Pons (tissue), 1 donor: ENCODE measurements around the gene GPS1.

Experiments used
- DNase-seq: peaks from one replicate; pipeline ENCODE4 v3.0.0-alpha.2; 2016; ENCODE audit warnings: low spot score

Gene GPS1

DNA sequence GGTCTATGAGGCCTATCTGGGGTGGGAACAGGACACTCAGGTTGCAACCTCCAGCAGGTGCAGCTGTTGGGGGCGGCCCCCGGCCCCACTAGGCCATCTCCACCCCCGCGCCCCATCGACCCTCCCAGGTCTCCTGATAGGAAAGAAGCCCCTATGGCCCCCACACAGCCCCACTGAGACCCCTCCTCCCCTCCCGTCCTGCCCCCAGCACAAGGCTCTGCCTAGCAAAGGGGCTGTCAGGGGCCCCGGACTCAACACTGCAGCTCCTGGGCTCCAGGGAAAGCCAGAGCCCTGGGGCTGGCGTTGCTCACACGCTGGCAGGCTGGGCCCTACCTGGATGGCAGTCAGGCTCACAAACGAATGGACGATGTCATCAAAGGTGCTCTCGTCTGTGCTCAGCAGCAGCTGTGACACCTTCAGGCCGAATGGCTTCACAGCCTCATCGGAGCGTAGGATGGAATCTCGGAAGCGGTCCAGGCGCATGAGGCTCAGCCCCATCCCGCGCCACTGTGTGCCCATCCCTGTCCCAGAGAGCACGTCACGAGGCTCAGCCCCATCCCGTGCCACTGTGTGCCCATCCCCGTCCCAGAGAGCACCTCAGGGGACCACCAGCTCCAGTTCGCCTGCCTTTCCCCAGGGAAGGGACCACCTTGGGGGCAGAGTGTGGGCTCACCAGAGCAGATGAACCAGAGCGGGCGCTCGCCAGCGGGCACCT is 39.0 kb downstream of the GPS1 start:
- no peak for DNase-seq

DNA sequence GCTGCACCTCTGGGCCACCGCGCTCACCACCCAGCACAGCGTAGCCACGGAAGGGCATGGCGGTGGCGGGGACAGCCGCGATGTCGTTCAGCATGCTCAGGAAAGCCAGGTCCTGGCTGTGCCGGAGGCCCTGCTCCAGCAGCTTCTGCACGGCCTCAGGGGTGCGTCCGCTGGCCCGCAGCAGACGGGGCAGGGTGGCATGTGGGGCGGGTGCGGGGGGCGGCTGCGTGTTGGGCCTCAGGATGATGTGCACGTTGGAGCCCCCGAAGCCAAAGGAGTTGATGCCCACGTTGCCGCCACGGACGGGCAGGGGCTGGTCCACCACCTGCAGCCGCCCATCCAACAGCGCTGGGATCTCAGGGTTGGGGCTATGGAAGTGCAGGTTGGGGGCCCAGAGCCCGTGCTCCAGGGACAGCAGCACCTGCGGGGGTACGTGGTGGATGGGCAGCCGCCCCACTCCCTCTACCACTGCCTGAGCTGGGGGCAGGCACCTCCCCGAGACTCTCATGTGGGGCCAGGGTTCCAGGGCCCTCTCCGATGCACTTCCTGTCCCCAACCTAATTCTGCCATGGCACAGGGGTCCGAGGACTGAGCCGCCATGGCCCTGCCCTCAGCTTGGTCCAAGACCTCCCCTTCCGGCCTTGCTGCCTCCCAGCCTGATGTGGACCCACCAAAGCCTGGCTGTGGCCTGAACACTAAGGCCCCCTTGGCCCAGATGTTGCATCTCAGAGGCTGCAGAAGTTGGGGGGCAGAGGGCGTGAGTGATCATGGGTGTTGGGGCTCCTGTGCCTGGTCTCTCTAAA is 39.8 kb downstream of the GPS1 start:
- no peak for DNase-seq

DNA sequence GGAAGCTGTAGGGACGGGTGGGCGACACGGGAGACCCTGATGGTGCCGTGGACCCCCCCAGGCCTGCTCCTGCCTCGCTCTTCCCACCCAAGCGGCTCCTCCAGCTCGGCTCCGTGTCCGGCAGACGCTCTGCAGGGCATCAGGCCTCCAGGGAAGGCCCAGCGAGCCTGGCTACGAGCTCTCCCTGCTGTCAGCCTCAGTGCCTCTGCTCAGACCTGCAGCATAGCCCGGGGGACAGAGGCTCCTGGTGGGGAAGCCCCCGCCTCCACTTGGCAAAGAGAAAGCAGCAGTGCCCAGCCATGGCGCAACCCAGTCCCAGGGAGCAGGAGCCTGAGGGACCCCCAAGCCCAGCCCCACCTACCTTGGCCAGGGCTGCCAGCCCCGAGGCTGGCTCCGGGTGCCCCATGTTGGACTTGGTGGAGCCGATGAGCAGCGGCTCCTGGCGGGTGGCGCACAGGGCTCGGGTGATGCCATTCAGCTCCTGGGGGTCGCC is 40.4 kb downstream of the GPS1 start:
- no peak for DNase-seq

DNA sequence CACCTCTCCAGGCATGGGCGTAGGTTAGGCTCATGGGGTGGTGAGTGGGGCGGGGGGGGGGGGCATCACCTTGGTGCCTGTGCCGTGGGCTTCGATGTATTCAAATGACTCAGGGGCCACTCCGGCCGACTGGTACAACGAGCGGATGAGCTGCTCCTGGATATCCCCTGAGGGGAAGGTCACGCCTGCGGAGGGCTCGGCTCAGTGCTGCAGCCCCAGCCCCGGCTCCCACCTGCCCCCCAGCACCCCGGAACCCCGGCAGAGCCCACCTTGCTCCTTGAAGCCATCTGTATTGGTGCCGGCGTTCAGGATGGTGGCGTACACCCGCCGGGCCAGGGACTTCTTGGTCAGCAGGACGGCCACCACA is 40.9 kb downstream of the GPS1 start:
- no peak for DNase-seq

DNA sequence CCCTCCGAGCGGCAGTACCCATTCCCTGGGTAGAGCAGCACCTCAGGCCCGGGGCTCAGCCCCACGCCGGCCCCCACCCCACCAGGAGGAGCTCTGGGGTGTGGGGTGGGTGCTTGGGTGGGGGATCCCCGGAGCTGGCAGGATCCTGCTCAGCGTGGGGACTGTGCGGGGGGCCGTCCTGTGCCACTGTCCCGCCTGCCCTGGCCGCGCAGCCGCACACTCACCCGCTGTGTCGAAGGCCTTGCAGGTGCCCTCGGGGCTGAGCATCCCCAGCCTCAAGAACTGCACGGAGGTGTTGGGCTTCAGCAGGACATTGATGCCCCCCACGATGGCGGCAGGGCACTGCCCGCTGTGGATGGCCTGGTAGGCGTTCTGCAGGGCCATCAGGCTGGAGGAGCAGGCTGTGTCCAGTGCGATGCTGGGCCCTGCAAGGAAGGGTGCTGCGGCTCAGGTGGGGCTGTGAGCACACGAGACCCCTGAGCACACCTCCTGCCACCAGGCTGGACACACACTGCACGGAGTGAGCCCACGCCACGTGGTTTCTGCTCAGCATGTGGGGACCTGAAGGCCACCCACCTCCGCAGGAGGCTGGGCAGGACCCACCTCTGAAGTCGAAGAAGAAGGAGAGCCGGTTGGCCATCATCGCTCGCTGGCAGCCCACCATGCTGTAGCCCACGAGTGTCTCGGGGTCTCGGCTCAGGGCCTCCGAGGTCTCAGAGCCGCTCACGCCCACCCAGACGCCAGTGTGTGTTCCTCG is 41.5 kb downstream of the GPS1 start:
- no peak for DNase-seq

DNA sequence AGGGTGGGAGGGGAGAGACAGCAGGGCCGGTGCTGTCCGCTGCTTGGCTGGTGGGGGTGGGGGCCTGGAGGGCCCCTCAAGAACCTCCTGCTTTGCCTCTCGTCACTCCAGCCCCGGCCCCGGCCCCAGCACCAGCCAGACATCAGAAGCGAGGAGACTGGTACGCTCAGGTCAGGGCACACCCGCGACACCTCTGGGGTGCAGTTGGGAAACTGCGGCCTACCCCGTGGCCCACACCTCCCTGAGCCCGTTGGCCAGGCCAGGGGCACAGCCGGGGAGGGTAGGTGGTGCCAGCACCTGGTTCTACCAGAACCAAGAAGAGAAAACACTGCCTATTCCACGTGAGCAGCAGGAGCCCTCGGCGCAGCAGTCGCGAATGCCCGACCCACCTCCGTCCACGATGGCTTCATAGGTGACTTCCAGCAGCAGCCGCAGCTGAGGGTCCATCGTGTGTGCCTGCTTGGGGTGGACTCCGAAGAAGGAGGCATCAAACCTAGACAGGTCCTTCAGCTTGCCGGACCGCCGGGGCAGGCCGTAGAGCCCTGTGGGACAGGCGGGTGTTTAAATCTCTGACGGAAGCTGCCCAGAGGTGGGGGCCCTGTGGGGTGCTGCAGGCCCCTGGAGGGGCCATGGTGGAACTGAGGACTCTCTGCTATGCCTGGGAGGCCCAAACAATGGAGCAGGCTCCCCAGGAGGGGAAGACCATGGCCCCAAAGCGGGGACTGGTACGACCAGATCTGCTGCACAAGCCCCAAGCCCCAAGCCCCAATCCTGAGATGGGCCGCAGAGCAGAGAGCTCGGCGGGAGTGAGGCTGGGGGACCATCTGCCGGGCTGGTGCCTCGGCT is 43.5 kb downstream of the GPS1 start:
- no peak for DNase-seq

DNA sequence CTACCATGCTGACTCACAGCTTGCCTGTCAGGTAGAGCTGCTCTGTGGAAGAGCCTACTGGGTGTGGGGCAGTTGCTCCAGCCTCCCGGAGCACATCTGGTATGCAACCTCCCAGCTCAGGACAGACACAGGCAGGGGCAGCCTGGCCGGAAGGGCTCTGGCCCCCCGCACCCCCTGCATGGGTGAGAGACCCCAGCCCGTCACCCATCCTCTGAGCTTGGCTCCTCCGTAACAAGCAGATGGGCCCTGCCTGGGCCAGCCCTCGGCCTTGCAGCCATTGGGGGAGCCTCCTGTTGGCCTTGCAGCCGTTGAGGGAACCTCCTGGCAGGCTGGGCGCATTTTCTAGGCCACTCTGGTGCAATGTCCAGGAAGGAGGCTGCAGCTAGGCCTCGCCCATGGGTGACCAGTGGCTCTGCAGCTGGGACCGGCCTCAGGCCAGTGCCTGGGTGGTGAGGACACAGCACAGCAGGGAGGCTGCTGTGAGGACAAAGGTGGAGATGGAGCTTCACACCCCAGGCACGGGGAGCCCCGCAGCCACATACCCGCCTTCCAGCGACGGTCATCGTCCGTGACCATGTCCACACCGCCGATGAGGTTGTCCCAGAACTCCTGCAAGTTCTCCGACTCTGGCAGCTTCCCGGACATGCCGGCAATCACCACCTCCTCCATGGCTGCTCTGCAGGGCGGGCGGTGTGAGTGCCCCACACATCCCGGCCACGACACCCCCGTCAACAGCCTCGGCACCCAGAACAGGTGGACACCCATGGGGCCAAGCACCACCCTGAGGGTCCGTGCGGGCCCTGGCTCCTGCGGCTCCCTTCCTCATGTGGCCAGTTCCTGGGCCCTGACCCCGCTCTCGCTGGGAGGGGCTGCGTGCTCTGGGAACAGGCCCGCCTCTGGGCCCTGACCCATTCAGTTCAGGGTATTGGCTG is 44.3 kb downstream of the GPS1 start:
- DNase-seq, result no peak

DNA sequence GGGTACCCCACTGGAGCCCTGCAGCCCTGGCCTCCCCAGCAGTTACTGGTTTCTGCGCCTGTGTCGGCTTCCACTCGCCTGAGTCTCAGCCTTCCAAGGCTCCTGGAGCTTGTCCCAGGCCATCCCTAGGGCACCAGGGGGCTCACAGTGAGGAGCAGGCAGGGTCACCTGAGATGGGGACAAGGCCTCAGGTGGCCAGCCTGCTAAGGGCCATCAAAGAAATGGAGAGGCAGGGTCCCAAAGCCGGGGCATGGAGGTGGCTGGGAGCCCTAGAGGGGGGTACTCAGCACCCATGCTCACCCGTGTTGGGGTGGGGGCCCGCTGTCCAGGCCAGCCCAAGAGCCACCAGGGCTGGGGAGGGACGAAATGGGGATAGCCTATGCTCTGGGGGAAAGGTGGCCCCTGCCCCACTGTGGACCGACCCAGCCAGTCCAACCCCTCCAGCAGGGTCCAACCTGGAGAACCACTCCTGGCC is 45.0 kb downstream of the GPS1 start:
- DNase-seq, result no peak

DNA sequence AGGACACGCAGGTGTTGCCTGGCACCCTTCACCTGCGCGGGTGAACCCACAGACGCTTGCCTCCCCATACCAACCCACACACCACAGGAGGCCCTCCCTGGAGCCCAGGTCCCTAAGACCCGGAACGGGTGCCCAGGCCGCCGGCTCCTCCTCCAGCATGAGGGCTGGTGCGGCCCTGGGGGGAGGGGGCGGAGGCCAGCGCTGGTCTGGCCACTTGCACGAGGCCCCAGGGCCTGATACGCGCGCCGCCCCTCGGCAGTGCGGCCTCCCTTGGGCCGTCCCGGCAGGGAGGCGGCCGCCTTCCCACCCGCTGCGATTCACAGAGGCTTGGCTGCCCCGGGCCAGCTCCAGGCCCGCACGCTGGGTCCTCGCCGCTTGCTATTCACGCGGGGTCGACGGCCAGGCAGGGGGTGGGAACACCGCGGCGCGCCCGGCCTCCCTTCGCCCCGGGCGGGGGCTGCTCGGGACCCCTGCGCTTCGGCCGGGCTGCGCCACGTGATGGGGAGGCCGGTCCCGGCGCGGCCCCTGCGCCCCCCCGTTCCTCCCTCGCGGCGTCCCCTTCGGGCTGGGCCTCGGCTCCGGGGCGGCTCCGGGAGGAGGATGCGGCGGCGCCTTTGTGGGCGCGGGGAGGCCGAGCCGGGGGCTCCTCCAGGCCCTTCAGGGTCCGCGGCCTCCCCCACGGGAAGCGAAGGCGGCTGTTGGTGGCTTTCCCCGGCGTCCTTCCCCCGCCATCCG is 45.7 kb downstream of the GPS1 start:
- DNase-seq, result no peak

DNA sequence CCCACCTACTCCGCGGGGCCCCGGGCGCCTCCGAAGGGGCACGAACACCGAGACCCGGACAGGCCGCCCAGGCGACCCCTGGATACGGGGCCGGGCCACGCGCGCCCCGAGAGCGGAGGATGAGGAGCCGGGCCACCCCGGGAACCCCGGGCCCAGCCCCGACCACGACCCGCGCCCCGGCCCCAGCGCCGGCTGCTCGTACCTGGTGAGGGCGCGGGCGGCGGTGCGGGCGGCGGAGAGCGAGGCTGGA is 46.1 kb downstream of the GPS1 start:
- no peak for DNase-seq

DNA sequence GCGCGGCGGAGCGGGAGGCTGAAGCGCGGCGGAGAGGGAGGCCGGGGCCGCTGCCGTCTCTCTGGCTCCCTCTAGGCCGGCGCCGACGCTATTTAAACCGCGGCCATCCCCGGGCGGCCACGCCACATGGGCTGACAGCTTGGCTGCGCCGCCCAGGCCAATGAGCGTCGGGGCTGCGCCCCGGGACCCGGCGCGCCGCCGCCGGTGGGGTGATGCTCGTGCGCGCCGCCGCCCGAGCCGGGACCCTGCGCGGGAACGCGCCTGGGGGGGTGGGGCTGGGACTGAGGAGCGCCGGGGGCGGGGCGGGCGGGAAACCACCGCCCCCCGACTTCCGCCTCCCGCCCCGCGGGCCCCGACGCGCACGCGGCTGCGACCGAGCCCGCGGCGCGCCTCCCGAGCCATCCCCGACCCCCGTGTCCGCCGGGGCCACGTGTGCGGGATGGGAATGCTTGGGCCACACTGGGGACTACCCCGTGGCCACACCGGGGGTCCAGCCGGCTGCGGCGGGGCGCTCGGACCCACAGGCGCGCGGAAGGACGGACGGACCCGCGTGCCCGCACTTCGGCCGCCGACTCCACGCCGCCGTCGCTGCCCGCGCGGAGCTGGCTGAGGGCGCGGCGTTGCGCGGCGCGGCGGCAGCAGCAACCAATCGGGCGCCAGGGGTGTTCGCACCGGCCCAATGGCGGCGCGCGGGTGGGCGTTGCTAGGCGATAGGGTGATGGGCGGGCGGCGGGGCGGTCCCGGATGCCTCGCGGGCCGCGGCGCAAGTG is 46.7 kb downstream of the GPS1 start, which contains the start of gene FASN:
Gene FASN, minus strand, starts transcription at position 68 of the 770 bp plus-strand sequence. CDS start 1,791 bp downstream, outside the sequence.
- peak; percentile 93 for DNase-seq

DNA sequence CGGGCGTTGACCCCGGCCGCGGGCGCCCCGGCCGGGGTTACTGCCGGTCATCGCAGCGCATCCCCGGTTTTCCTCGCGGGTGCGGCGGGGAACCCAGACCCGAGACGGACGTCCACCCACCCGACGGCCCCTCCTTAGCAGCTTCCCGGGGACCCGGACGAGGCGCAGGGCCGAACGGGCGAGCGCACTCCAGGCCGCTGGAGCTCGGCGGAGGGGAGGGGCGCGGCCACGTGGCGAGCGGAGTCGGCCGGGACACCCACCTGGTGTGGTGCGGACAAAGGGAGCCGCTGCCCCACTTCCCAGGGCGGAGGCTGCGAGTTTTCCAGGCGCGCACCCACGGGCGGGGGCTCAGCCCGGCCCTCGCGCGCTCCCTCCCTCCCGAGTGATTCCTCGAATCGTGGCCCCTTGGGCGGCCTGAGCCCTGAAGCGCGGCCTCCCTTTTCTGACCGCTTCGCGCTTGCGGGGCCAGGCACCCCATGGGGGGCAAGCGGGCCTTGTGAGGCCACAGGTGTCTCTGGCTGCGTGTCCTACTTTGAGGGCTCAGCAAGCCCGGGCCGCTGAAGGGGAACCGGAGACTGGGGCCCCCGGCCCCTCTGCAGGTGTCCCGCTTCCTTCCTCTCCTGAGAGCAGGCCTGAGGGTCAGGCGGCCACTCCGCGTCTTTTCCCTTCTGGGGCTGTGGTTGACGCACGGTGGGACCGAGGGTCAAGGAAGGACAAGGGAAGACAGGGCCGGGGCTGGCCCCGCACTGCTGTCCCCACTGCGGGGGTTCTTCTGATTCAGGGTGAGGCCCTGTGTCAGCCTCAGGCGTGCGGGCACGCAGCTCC is 47.5 kb downstream of the GPS1 start:
- no peak for DNase-seq

DNA sequence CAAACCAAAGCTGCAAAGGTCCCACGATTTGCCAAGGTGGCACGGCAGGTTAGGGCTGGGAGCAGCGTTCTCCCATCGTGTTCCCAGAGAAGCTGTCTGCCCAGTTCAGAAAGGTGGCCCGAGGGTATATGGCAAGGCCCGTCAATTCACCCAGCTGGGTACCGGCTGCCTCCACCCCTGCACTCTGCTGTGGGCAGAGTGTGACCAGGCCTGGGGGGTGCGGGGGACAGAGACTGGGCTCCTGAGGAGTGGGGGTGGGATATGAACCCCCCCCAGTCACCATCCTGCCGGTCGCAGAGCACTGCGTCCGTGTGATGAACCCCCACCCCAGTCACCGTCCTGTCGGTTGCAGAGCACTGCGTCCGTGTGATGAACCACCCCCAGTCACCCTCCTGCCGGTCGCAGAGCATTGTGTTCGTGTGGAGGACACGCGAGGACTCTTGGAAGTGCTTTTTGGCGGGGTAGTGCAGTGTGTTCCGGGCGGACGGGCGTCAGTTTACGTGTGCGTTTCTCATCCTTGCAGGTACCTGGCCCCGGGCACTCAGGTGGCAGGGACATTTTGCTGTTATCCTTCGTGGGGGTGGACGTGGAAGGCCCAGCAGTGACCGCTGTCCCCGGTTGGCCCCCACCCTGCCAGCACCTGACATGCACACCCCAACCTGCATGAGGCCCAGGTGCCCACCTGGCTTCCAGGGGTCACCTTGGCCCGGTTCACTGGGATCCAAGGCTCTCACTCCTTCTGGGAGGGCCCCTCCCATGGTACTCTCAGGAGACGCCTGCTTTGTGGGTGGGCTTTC is 49.0 kb downstream of the GPS1 start:
- DNase-seq, result no peak

DNA sequence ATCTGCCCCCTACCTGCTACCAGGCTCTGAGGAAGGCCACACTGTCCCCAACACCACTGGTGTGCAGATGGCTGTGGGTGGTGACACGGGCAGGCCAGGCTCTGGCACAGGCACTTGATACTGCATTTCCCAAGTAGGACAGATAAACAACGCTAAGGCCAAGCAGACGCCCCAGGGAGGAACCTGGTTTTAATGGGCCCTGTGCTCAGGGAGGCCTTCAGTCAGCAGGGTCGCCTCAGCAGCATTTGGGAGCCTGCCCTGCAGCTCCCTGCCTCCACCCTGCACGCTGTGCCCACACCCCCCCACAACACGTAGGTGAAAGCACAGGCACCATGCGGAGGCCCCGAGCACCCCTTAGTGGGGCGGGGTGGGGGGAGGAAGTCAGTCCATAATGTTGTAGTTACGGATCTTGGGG is 49.6 kb downstream of the GPS1 start:
- DNase-seq, result no peak

DNA sequence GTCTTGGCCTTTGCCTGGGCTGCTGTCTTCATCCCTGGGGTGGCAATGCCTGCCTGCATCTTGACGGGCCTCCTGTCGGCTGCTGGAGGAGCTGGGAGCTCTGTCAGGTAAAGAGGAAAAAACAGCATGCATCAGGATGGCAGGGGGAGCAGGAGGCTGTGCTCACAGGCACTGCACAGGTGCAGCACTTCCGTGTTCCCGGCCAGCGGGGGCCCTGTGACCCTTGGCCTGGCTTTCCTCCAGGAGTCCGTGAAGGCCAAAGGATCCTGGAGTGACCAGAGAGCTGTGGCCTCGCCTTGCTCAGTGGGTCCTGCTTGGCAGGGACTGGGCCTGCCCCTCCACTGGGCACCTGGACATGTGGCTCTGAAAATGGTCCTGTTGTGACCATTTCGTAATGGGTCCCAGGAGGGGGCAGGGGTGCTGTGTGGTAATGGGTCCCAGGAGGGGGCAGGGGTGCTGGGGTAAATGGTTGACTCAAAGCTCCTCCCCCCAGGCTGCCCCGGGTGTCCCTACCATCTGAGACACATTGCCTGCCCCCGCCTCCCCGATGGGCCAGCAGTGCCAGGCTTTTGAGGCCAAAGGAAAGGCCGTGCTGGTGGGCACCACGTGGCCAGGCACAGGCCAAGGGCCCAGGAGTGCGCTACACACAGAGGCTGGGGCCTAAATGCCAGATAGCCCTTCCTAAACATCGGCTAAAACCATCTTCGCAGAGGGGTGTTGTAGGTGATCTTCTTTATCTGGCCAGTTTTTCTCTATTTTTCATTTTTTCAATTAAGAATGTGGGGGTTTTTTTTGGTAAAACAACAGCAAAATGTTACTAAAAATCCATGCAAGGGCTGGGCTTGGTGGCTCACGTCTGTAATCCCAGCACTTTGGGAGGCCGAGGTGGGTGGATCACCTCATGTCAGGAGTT is 50.3 kb downstream of the GPS1 start:
- DNase-seq, result no peak
